H1 (cell line): ENCODE measurements around the gene ASL. TPM values are rescaled to one million over a fixed set of nuclear protein-coding genes. Genes with fewer than 3 reads are reported as not detected.

Experiments
- CHD1 ChIP-seq: IDR thresholded peaks from 2 replicates; pipeline ENCODE4 v1.6.1; 2012; ENCODE audit warnings: low read depth, low read length, improper control_type of control experiment
- CREB1 ChIP-seq: IDR thresholded peaks from 2 replicates; pipeline ENCODE4 v1.6.1; 2012; ENCODE audit warnings: inconsistent platforms
- CTBP2 ChIP-seq: IDR thresholded peaks from 2 replicates; pipeline ENCODE4 v1.7.0; 2011; ENCODE audit warnings: borderline replicate concordance, mild to moderate bottlenecking, moderate library complexity, mixed read lengths, low read length; ENCODE audit not compliant: insufficient read depth, insufficient read length
- KDM4A ChIP-seq: IDR thresholded peaks from one replicate; pipeline ENCODE4 v1.7.1; 2012; ENCODE audit warnings: low read depth, mild to moderate bottlenecking, moderate library complexity, low read length, inconsistent platforms; ENCODE audit not compliant: severe bottlenecking
- NRF1 ChIP-seq: IDR thresholded peaks from 2 replicates; pipeline ENCODE4 v1.6.1; 2011; ENCODE audit warnings: mild to moderate bottlenecking, low read depth, low read length, improper control_type of control experiment
- SP2 ChIP-seq: IDR thresholded peaks from 2 replicates; pipeline ENCODE4 v1.6.1; 2012; ENCODE audit warnings: mild to moderate bottlenecking, low read length, inconsistent platforms
- SP4 ChIP-seq: IDR thresholded peaks from 2 replicates; pipeline ENCODE4 v1.6.1; 2012; ENCODE audit warnings: low read length, inconsistent platforms
- SRF ChIP-seq: IDR thresholded peaks from 2 replicates; pipeline ENCODE4 v1.6.1; 2011; ENCODE audit warnings: mild to moderate bottlenecking, low read depth, low read length, moderate library complexity
- ZNF274 ChIP-seq: IDR thresholded peaks from 2 replicates; pipeline ENCODE4 v1.7.0; 2012; ENCODE audit warnings: low read length, borderline replicate concordance; ENCODE audit errors: extremely low read depth
- polyA plus RNA-seq, 7 experiments: library from polyadenylated mRNA; depleted of rRNA in 3 of 7; stranded (reverse) in 5 of 7; unstranded in 2 of 7; fragments of >200 nt in 5 of 7; fragments of 200-250 nt in 2 of 7; gene quantifications; 1 replicate in 5 of 7; 2 replicates in 1 of 7; 4 replicates in 1 of 7; pipeline versions ENCODE4 v1.2.1 to v1.2.3, GENCODE V29; 2011 to 2013; ENCODE audit warnings: missing spikeins in 2 of 7, mixed read lengths in 2 of 7
- total RNA-seq: library from RNA; stranded (reverse); fragmentation: NEBNext Ultra II Directional; extraction: Animal tissue kit (Norgen Biotek cat#: 25700); gene quantifications from 2 replicates; pipeline ENCODE4 v1.2.1, GENCODE V29; 2021

ASL gene
- total and polyA plus RNA-seq, 2 of the 8 experiments (the other 6 are each of a cell fraction or from before 2014, with no cell fraction given), result 23.3 to 35.3 TPM

DNA sequence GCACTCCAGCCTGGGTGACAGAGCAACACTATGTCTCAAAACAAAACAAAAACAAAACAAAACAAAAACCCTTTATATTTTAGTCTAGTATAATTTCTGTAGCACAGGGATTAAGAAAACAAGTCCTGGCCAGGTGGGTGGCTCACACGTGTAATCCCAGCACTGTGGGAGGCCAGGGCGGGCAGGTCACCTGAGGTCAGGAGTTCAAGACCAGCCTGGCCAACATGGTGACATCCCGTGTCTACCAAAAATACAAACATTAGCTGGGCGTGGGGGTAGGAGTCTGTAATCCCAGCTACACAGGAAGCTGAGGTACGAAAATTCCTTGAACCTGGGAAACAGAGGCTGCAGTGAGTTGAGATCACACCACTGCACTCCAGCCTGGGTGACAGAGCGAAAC is 23.2 kb upstream of the ASL start (continued):
- TF ChIP-seq CTBP2, result no peak
- no peak for TF ChIP-seq ZNF274
- no peak for TF ChIP-seq SP2
- TF ChIP-seq SP4, result no peak
- no peak for TF ChIP-seq CREB1
- no peak for TF ChIP-seq KDM4A
- TF ChIP-seq SRF, result no peak
- TF ChIP-seq CHD1, result no peak
- TF ChIP-seq NRF1, result no peak
- TF ChIP-seq, all 59 proteins: peak for 0
